ENCODE data around the gene NUTM2A. TPM values are rescaled to one million over a fixed set of nuclear protein-coding genes. Genes with fewer than 3 reads are reported as not detected.
"Not testable (repeated sequence)": the region's sequence is repeated elsewhere in the genome, so short reads cannot be mapped to it uniquely, and the experiment has no call there.

Gene NUTM2A
- total RNA-seq, 2 donors from 2014 or later: 1.0 to 1.7 TPM

DNA sequence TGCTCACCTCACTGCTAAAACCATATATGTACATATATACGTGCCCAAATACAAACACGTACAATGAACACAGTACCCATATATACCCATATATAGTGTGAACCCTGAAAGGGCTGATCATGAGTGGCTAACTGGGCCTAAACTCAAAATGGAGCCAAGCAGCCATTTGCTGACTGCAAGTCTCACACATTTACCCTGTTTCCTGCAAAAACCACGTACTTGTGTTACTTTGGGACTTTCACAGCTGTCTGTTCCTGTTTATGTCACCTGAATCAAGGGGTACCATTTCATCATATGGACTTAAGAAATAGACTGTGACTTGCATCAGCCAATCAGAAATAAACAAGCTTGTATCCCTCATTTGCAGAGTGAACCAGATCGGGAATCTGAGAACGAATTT is 5.9 kb upstream of the NUTM2A start:
- H3K27ac Mint-ChIP-seq; H3K4me1 Mint-ChIP-seq; DNase-seq; H3K4me3 Mint-ChIP-seq; H3K9me3 ChIP-seq (ENCODE audit: control insufficient read depth, low read length, poor library complexity, severe bottlenecking); H3K27me3 Mint-ChIP-seq; H3K36me3 Mint-ChIP-seq (ENCODE audit: low read depth): not testable (repeated sequence)
- ATAC-seq: peak; percentile 41

DNA sequence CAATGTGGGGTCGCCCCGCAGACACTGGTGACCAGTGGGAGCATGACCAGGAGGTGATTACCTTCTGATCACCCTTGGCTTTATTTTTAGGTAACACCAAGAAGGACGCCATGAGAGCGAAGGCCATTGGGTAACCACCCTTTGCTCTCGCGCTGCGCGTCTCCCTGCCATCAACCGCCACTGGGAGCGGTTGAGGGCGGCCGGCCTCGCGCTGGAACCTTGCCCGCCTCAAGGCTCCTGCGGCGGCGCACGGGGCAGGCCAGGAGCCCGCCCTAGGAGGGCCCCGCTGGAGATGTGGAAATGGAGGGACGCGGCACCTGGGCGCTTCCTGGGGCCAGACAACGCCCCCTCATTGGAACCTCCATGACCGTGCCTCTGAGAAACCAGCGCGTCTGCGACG is 2.5 kb upstream of the NUTM2A start:
- not testable (repeated sequence) for H3K4me1 Mint-ChIP-seq; H3K27ac Mint-ChIP-seq; ATAC-seq; H3K4me3 Mint-ChIP-seq; H3K36me3 Mint-ChIP-seq (ENCODE audit: low read depth); DNase-seq; H3K27me3 Mint-ChIP-seq; H3K9me3 ChIP-seq (ENCODE audit: control insufficient read depth, low read length, poor library complexity, severe bottlenecking)

DNA sequence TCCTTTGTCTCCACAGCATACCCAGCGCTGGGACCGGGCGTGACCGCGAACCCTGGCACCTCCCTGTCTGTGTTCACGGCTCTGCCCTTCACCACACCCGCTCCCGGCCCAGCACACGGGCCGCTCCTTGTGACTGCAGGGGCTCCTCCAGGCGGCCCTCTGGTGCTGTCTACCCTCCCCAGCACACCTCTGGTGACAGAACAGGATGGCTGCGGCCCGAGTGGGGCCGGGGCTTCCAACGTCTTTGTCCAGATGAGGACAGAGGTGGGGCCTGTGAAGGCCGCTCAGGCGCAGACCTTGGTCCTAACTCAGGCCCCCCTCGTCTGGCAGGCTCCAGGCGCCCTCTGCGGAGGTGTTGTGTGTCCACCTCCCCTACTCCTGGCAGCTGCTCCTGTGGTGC is 3.0 kb downstream of the NUTM2A start:
- H3K9me3 ChIP-seq (ENCODE audit: control insufficient read depth, low read length, poor library complexity, severe bottlenecking); H3K4me3 Mint-ChIP-seq; H3K27ac Mint-ChIP-seq; H3K27me3 Mint-ChIP-seq; H3K4me1 Mint-ChIP-seq; DNase-seq; H3K36me3 Mint-ChIP-seq (ENCODE audit: low read depth); ATAC-seq: not testable (repeated sequence)

DNA sequence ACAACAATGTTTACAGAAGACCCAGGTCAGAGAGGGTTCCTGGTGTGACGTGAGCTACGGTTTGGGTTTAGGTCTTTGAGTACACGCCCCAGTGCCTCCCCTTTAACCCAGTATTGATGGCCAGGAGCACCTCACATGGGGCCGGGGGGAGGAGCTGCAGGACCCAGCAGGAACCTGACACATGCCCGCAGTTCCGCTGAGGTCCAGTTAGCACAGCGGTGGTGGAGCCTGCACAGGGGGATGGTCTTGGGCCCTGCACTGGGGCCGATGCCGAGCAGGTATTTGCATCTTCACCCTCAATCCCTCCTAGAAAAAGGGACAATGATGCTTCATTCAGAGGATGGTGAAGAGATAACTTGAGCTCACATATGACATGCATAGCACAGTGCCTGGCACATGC is 4.0 kb downstream of the NUTM2A start:
- H3K27ac Mint-ChIP-seq; H3K4me1 Mint-ChIP-seq; H3K36me3 Mint-ChIP-seq (ENCODE audit: low read depth); DNase-seq; ATAC-seq; H3K4me3 Mint-ChIP-seq; H3K9me3 ChIP-seq (ENCODE audit: control insufficient read depth, low read length, poor library complexity, severe bottlenecking); H3K27me3 Mint-ChIP-seq: not testable (repeated sequence)

DNA sequence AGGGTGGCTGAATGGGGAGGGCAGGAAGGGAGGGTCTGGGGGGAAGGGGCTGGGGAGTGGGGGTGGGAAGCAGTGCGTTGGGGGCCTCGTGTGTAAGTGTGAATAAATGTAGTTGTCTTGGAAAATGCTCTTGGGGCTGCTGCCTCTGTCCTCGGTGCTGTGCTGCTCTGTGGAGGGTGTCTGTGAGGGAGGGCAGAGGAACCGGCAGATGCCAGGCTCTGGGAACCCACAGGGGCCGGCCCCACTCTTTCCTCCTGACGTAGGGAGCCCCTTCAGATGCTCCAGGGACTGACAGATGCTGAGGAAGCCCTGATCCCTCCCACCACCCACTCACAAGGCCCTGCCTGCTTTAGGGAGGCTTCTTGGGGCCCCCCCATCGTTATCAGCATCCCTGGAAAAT is 9.6 kb downstream of the NUTM2A start:
- not testable (repeated sequence) for H3K4me3 Mint-ChIP-seq; DNase-seq; H3K9me3 ChIP-seq (ENCODE audit: control insufficient read depth, low read length, poor library complexity, severe bottlenecking); H3K27ac Mint-ChIP-seq; H3K4me1 Mint-ChIP-seq; ATAC-seq; H3K36me3 Mint-ChIP-seq (ENCODE audit: low read depth); H3K27me3 Mint-ChIP-seq

DNA sequence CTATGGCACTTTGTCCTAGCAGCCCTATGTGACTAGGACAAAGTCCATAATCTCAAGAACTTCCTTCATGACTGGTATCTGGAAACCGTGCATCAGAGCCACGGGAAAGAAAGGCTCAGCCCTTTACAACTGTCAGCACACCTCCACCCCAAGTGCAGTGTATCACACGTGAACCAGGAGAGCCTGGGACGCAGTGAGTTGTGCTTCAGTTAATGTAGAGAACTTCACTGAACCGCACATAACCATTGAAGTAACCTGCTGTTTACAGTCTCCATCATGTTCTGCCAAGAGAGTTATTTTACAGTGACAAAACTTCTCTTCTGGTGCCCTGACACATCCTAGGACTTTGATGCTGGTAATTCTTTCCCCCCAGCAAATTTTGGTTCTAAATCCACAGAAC is 12.0 kb downstream of the NUTM2A start:
- not testable (repeated sequence) for H3K27me3 Mint-ChIP-seq; H3K4me3 Mint-ChIP-seq; ATAC-seq; DNase-seq; H3K4me1 Mint-ChIP-seq; H3K36me3 Mint-ChIP-seq (ENCODE audit: low read depth); H3K27ac Mint-ChIP-seq; H3K9me3 ChIP-seq (ENCODE audit: control insufficient read depth, low read length, poor library complexity, severe bottlenecking)

DNA sequence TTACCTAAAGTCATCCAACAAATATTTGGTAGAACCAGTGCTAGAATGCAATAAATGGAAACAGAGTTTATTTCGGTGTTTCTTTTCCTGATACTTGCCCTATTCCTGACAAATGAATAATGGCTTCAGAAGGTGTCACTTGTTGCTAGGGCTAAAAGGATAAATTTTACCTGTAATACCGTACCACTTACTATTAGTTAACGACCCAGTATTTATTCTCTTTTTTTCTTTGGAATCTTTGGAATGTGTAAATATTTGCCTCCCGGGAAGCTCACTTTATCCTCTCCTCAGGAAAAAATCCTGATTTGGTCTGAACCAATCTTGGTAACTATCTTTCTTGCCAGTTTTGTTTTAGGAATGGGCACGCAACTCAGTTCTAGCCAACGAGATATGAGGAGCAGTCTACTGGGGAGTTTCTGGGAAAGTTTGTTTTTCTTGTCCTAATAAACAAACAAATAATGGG is 14.1 kb downstream of the NUTM2A start:
- not testable (repeated sequence) for H3K4me1 Mint-ChIP-seq; H3K9me3 ChIP-seq (ENCODE audit: control insufficient read depth, low read length, poor library complexity, severe bottlenecking); ATAC-seq; H3K36me3 Mint-ChIP-seq (ENCODE audit: low read depth); H3K4me3 Mint-ChIP-seq; H3K27me3 Mint-ChIP-seq; DNase-seq; H3K27ac Mint-ChIP-seq

DNA sequence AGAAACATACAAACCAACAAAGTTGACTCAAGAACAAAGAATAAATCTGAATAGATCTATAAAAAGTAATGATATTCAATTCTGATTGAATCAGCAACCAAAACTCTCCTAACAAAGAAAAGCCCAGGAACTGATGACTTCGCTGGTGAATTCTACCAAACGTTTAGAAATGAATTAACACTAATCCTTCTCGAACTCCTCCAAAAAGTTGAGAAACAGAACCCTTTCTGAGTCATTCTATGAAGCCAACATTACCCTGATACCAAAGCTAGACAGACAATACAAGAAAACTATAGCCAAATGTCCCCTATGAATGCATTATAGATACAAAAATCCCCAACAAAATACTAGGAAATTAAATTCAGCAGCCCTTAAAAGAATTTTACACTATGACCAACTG is 16.9 kb downstream of the NUTM2A start:
- not testable (repeated sequence) for H3K9me3 ChIP-seq (ENCODE audit: control insufficient read depth, low read length, poor library complexity, severe bottlenecking); H3K27me3 Mint-ChIP-seq; H3K27ac Mint-ChIP-seq; DNase-seq; H3K4me3 Mint-ChIP-seq; ATAC-seq; H3K4me1 Mint-ChIP-seq; H3K36me3 Mint-ChIP-seq (ENCODE audit: low read depth)

DNA sequence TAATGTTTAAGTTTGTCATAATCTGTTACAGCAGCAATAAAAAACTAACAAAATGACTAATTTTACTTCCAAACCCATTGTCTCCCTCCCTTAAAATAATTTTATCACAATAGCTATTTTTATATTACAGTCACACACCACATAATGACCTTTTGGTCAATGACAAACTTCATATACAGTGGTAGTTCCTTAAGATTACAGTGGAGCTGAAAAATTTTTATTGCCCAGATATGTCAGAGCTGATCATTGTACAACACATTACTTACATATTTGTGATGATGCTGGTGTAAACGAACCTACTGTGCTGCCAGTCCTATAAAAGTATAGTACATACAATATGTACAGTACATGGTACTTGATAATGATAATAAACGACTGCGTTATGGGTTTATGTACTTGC is 22.1 kb downstream of the NUTM2A start:
- H3K4me3 Mint-ChIP-seq; H3K27me3 Mint-ChIP-seq; H3K27ac Mint-ChIP-seq; H3K4me1 Mint-ChIP-seq; H3K36me3 Mint-ChIP-seq (ENCODE audit: low read depth); H3K9me3 ChIP-seq (ENCODE audit: control insufficient read depth, low read length, poor library complexity, severe bottlenecking); DNase-seq; ATAC-seq: not testable (repeated sequence)

DNA sequence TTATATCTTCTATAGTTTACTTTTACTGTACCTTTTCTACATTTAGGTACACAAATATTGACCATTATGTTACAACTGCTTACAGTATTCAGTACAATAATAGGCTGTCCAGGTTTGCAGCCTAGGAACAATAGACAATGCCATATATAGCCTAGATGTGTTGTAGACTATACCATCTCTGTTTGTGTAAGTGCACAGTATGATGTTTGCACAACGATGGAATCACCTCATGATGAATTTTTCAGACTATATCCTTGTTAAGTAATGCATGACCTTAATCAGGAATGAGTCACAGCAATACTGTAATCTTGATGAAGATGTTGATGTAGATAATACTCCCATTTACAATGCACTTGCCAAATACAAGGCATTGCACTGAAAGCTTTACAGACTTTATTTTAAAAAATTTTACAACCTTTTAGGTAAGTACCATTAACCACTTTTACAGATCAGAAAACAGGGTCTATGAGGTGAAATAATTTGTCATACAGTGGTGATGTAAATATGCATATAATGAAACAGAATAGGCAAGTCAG is 23.6 kb downstream of the NUTM2A start:
- not testable (repeated sequence) for ATAC-seq; H3K27ac Mint-ChIP-seq; H3K4me3 Mint-ChIP-seq; H3K27me3 Mint-ChIP-seq; DNase-seq; H3K36me3 Mint-ChIP-seq (ENCODE audit: low read depth); H3K4me1 Mint-ChIP-seq; H3K9me3 ChIP-seq (ENCODE audit: control insufficient read depth, low read length, poor library complexity, severe bottlenecking)

DNA sequence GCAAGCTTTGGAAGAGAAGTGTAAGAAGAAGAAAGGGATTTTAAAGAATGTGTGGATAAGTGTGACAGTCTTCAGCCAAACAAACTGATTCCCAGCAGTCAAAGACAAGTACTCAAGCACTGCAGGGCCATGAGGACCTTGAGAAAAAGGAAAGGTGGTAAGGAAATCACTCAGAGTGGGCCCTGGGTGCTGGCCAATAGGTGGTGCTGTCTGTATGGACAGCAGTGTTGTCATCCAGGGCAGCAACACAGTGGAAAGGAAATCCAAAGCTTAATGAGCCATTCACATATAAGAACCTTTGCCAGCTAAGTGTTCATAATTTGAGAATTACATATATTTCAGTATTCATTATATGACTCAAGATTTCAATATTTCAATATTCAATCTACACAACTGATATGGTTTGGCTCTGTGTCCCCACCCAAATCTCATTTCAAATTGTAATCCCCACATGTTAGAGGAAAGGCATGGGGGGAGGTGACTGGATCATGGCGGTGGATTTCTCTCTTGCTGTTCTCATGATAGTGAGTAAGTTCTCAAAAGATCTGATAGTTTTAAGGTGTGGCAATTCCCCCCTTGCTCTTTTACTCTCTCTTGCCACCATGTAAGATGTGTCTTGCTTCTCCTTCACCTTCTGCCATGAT is 55.6 kb downstream of the NUTM2A start:
- DNase-seq; H3K27ac Mint-ChIP-seq; H3K4me1 Mint-ChIP-seq; H3K9me3 ChIP-seq (ENCODE audit: control insufficient read depth, low read length, poor library complexity, severe bottlenecking); H3K36me3 Mint-ChIP-seq (ENCODE audit: low read depth); H3K4me3 Mint-ChIP-seq; H3K27me3 Mint-ChIP-seq; ATAC-seq: not testable (repeated sequence)

Other genes with a start within 250 kb of the NUTM2A start
- not detected for gene FAM25A, start 205.2 kb upstream of the NUTM2A start, total RNA-seq
- 100 to 1,000 TPM; 107 TPM for gene GLUD1, start 130.6 kb upstream of the NUTM2A start, total RNA-seq
- gene SHLD2, start 130.2 kb upstream of the NUTM2A start, total RNA-seq: 10 to 100 TPM; 28.9 to 31.3 TPM
- gene NUTM2D, start 132.3 kb downstream of the NUTM2A start, total RNA-seq: 1 to 10 TPM; 1.6 to 2.3 TPM